ENCODE data around the gene AGMO.

GRCh38 chr7:15214976-15215375 lies 346.8 kb downstream of the AGMO start:
- TF ChIP-seq CTCF (conservative IDR thresholded peaks at IDR 0.05; ENCODE audit: low read length) (no peak), EZH2phosphoT487 (IDR thresholded peaks at IDR 0.05; ENCODE audit: borderline replicate concordance) (no peak)

Measured in Loucy (cell line).